H1 (cell line): Measurements from ENCODE around the gene CAPN11. TPM values are rescaled to one million over a fixed set of nuclear protein-coding genes. Genes with fewer than 3 reads are reported as not detected.

Source experiments
- CTCF ChIA-PET: fragments of 300-600 bp; sonication (Branson Sonifier 250); formaldehyde crosslinking; loops from one replicate; lab custom pipeline; 2021; ENCODE audit not compliant: partially characterized antibody; lab: Charles Lee
- POLR2A ChIA-PET: fragments of 300-600 bp; sonication (Branson Sonifier 250); formaldehyde crosslinking; loops from one replicate; lab custom pipeline; 2021; ENCODE audit warnings: inconsistent platforms; ENCODE audit not compliant: partially characterized antibody; lab: Charles Lee
- DNase-seq, 2 experiments: peaks; one replicate each; pipeline versions ENCODE4 v3.0.0 to v3.0.0-alpha.2; 2010 to 2022; ENCODE audit warnings: low spot score in 2 of 2, low read depth in 1 of 2, mixed read lengths in 1 of 2
- FAIRE-seq: peaks from 2 replicates; lab custom pipeline; 2011; peaks lifted over from hg19 to GRCh38; lab: Jason Lieb, UNC
- H2AFZ ChIP-seq: 2 replicates; pipeline ENCODE4 v1.8.1; 2012; ENCODE audit warnings: low read length, inconsistent platforms
- H2AK5ac ChIP-seq: 2 replicates; pipeline ENCODE4 v1.6.1; 2013; ENCODE audit warnings: low read depth, low read length
- H2BK120ac ChIP-seq: replicated peaks from 2 replicates; pipeline ENCODE3; 2013; ENCODE audit warnings: low read depth, low read length, inconsistent platforms
- H2BK12ac ChIP-seq: 2 replicates; pipeline ENCODE4 v1.6.1; 2013; ENCODE audit warnings: low read depth, low read length
- H2BK15ac ChIP-seq: 2 replicates; pipeline ENCODE4 v1.6.1; 2013; ENCODE audit warnings: low read length
- H2BK20ac ChIP-seq: 2 replicates; pipeline ENCODE4 v1.6.1; 2013; ENCODE audit warnings: low read length
- H2BK5ac ChIP-seq: 2 replicates; pipeline ENCODE4 v1.6.1; 2013; ENCODE audit warnings: low read depth, low read length
- H3K14ac ChIP-seq: 2 replicates; pipeline ENCODE4 v1.6.1; 2013; ENCODE audit warnings: inconsistent platforms; ENCODE audit not compliant: insufficient read length
- H3K18ac ChIP-seq: 2 replicates; pipeline ENCODE4 v1.6.1; 2013; ENCODE audit warnings: low read length; ENCODE audit errors: extremely low read depth
- H3K23ac ChIP-seq: 2 replicates; pipeline ENCODE4 v1.6.1; 2013; ENCODE audit warnings: inconsistent platforms; ENCODE audit not compliant: insufficient read length
- H3K23me2 ChIP-seq: 2 replicates; pipeline ENCODE4 v1.6.1; 2013; ENCODE audit warnings: low read depth, low read length
- H3K27ac ChIP-seq: 2 replicates; pipeline ENCODE4 v1.6.1; 2011; ENCODE audit warnings: low read depth, low read length, inconsistent platforms
- H3K27me3 ChIP-seq, 4 experiments: replicated peaks in 1 of 4; 1 replicate in 1 of 4; 2 replicates in 3 of 4; pipeline versions ENCODE4 v1.6.1 to v1.8.1; 2011 to 2013; ENCODE audit warnings: low read length in 3 of 4, mild to moderate bottlenecking in 3 of 4, inconsistent platforms in 2 of 4, mixed read lengths in 2 of 4, moderate library complexity in 1 of 4; ENCODE audit not compliant: control insufficient read depth in 3 of 4, insufficient read depth in 3 of 4; ENCODE audit errors: extremely low read depth in 1 of 4
- H3K36me3 ChIP-seq, 4 experiments: 2 replicates each; pipeline versions ENCODE4 v1.6.1 to v1.8.1; 2011 to 2013; ENCODE audit warnings: mild to moderate bottlenecking in 4 of 4, low read length in 3 of 4, moderate library complexity in 2 of 4, control low read depth in 1 of 4, inconsistent platforms in 1 of 4; ENCODE audit not compliant: insufficient read depth in 4 of 4, control insufficient read depth in 2 of 4
- H3K4ac ChIP-seq: replicated peaks from 2 replicates; pipeline ENCODE3; 2013; ENCODE audit warnings: low read length, low read depth, mixed read lengths, inconsistent platforms; ENCODE audit not compliant: insufficient read length
- H3K4me1 ChIP-seq, 4 experiments: replicated peaks in 1 of 4; 1 replicate in 1 of 4; 2 replicates in 3 of 4; pipeline versions ENCODE4 v1.6.1 to v1.8.1; 2011 to 2013; ENCODE audit warnings: low read length in 3 of 4, inconsistent platforms in 2 of 4, mixed read lengths in 1 of 4; ENCODE audit not compliant: insufficient read depth in 4 of 4, control insufficient read depth in 3 of 4
- H3K4me2 ChIP-seq, 2 experiments: 2 replicates each; pipeline versions ENCODE4 v1.6.1 to v1.8.1; 2011 to 2013; ENCODE audit warnings: low read depth in 2 of 2, low read length in 2 of 2, control low read depth in 1 of 2, inconsistent platforms in 1 of 2, mild to moderate bottlenecking in 1 of 2; ENCODE audit not compliant: insufficient read depth in 1 of 2
- H3K4me3 ChIP-seq, 4 experiments: fragments of 200-600, 300-600 bp in 1 of 4; sonication (generic), shearing (Covaris generic), sonication (Bioruptor Twin) in 1 of 4; 2 replicates each; pipeline versions ENCODE4 v1.5.1 to v1.8.1; 2011 to 2016; ENCODE audit warnings: low read length in 4 of 4, low read depth in 3 of 4, control low read depth in 2 of 4, inconsistent platforms in 2 of 4, mild to moderate bottlenecking in 2 of 4, mixed read lengths in 1 of 4, moderate library complexity in 1 of 4; ENCODE audit not compliant: insufficient read depth in 2 of 4; ENCODE audit errors: extremely low read depth in 1 of 4
- H3K56ac ChIP-seq: replicated peaks from 2 replicates; pipeline ENCODE3; 2013; ENCODE audit warnings: low read depth, mild to moderate bottlenecking, mixed read lengths, low read length, inconsistent platforms; ENCODE audit not compliant: insufficient read length
- H3K79me1 ChIP-seq: 2 replicates; pipeline ENCODE4 v1.6.1; 2013; ENCODE audit warnings: low read depth, low read length, control low read depth
- H3K79me2 ChIP-seq, 2 experiments: 2 replicates each; pipeline versions ENCODE4 v1.6.1 to v1.8.1; 2012 to 2013; ENCODE audit warnings: low read length in 2 of 2, mild to moderate bottlenecking in 2 of 2, inconsistent platforms in 1 of 2; ENCODE audit not compliant: insufficient read depth in 2 of 2, control insufficient read depth in 1 of 2
- H3K9ac ChIP-seq, 4 experiments: replicated peaks in 1 of 4; 1 replicate in 1 of 4; 2 replicates in 3 of 4; pipeline versions ENCODE4 v1.6.1 to v1.8.1; 2011 to 2013; ENCODE audit warnings: low read depth in 3 of 4, low read length in 3 of 4, control low read depth in 2 of 4, mild to moderate bottlenecking in 2 of 4, moderate library complexity in 2 of 4, inconsistent platforms in 1 of 4; ENCODE audit errors: extremely low read depth in 1 of 4
- H3K9me3 ChIP-seq, 2 experiments: 2 replicates each; pipeline versions ENCODE4 v1.6.1 to v1.8.1; 2012 to 2013; ENCODE audit warnings: mild to moderate bottlenecking in 2 of 2, moderate library complexity in 2 of 2, control low read depth in 1 of 2, inconsistent platforms in 1 of 2, low read depth in 1 of 2, low read length in 1 of 2, mixed read lengths in 1 of 2; ENCODE audit not compliant: insufficient read depth in 2 of 2
- H4K20me1 ChIP-seq, 2 experiments: replicated peaks in 1 of 2; 2 replicates each; pipeline versions ENCODE3 to v1.8.1; 2011 to 2013; ENCODE audit warnings: inconsistent platforms in 2 of 2, low read length in 2 of 2, mild to moderate bottlenecking in 1 of 2; ENCODE audit not compliant: insufficient read depth in 2 of 2, control insufficient read depth in 1 of 2
- H4K5ac ChIP-seq: 2 replicates; pipeline ENCODE4 v1.6.1; 2013; ENCODE audit warnings: low read length, low read depth, mixed read lengths, inconsistent platforms; ENCODE audit not compliant: insufficient read length
- H4K8ac ChIP-seq: 2 replicates; pipeline ENCODE4 v1.8.0; 2013; ENCODE audit warnings: mild to moderate bottlenecking, moderate library complexity, low read length, inconsistent platforms; ENCODE audit not compliant: insufficient read depth; ENCODE audit errors: extremely low read depth
- H4K91ac ChIP-seq: replicated peaks from 2 replicates; pipeline ENCODE3; 2013; ENCODE audit warnings: low read length, mixed read lengths, inconsistent platforms; ENCODE audit not compliant: insufficient read length
- CBX5 ChIP-seq: fragments of 300-800, 300-1000 bp; sonication (generic); IDR thresholded peaks from 2 replicates; pipeline ENCODE4 v1.7.1; 2016; ENCODE audit warnings: antibody characterized with exemption, low read length, low read depth
- GABPA ChIP-seq: IDR thresholded peaks from 2 replicates; pipeline ENCODE4 v1.6.1; 2011; ENCODE audit warnings: mild to moderate bottlenecking, low read length, moderate library complexity, borderline replicate concordance; ENCODE audit not compliant: insufficient read depth
- MAX ChIP-seq: IDR thresholded peaks from 2 replicates; pipeline ENCODE4 v1.6.1; 2012; ENCODE audit warnings: inconsistent platforms
- POLR2A ChIP-seq, 2 experiments: IDR thresholded peaks; 1 replicate in 1 of 2; 2 replicates in 1 of 2; pipeline ENCODE4 v1.6.1; 2011; ENCODE audit warnings: low read depth in 2 of 2, low read length in 2 of 2, mild to moderate bottlenecking in 2 of 2; ENCODE audit errors: control extremely low read depth in 1 of 2
- SIRT6 ChIP-seq: IDR thresholded peaks from one replicate; pipeline ENCODE4 v1.7.1; 2012; ENCODE audit warnings: low read length, inconsistent platforms
- SP2 ChIP-seq: IDR thresholded peaks from 2 replicates; pipeline ENCODE4 v1.6.1; 2012; ENCODE audit warnings: mild to moderate bottlenecking, low read length, inconsistent platforms
- SUZ12 ChIP-seq: fragments of 200-600 bp; sonication (generic); IDR thresholded peaks from 2 replicates; pipeline ENCODE4 v1.6.1; 2012; ENCODE audit warnings: mild to moderate bottlenecking, inconsistent platforms, low read length, moderate library complexity, mixed read lengths
- USF2 ChIP-seq: IDR thresholded peaks from 2 replicates; pipeline ENCODE4 v1.6.1; 2011; ENCODE audit warnings: low read length, improper control_type of control experiment
- WGBS, 2 experiments: shearing (Covaris generic) in 1 of 2; methylation state at CpG; one replicate each; pipeline versions ENCODE4 v1.1.6 to v1.1.7; 2013 to 2015; ENCODE audit warnings: low lambda C conversion rate in 2 of 2, mixed read lengths in 2 of 2, inconsistent platforms in 1 of 2, low coverage in 1 of 2, missing lambda C conversion rate in 1 of 2; ENCODE audit not compliant: insufficient replicate concordance in 2 of 2, insufficient coverage in 1 of 2, insufficient read length in 1 of 2; ENCODE audit errors: extremely low coverage in 1 of 2, missing lambda C conversion rate in 1 of 2; 5-methylcytosine and 5-hydroxymethylcytosine counted together
- polyA plus RNA-seq, 7 experiments: library from polyadenylated mRNA; depleted of rRNA in 3 of 7; stranded (reverse) in 5 of 7; unstranded in 2 of 7; fragments of >200 nt in 5 of 7; fragments of 200-250 nt in 2 of 7; gene quantifications; 1 replicate in 5 of 7; 2 replicates in 1 of 7; 4 replicates in 1 of 7; pipeline versions ENCODE4 v1.2.1 to v1.2.3, GENCODE V29; 2011 to 2013; ENCODE audit warnings: missing spikeins in 2 of 7, mixed read lengths in 2 of 7
- total RNA-seq: library from RNA; stranded (reverse); fragmentation: NEBNext Ultra II Directional; extraction: Animal tissue kit (Norgen Biotek cat#: 25700); gene quantifications from 2 replicates; pipeline ENCODE4 v1.2.1, GENCODE V29; 2021

Gene CAPN11
- total and polyA plus RNA-seq, 2 of the 8 experiments (the other 6 are each of a cell fraction or from before 2014, with no cell fraction given) = 0.95 to 0.97 TPM

GRCh38 chr6:44198684-44199083 lies 40.1 kb downstream of the CAPN11 start:
- H3K23ac ChIP-seq = no peak overlapping the region
- H3K79me2 ChIP-seq = no peaks in the 10 kb centered on the region
- H4K8ac ChIP-seq = no peak overlapping the region
- H3K36me3 ChIP-seq = no peaks in the 10 kb centered on the region
- H3K9ac ChIP-seq = no peak overlapping the region
- no peak overlapping the region for H3K4me3 ChIP-seq
- 84% methylated on average over 3 of the region's 3 CpGs; no CpG with 5 or more reads in 1 of the 2 experiments for whole genome bisulfite sequencing, 2 experiments
- H3K4me2 ChIP-seq = no peak overlapping the region
- no peak overlapping the region for H2BK12ac ChIP-seq
- no peak overlapping the region for H2BK120ac ChIP-seq
- no peaks in the 10 kb centered on the region for H4K20me1 ChIP-seq
- H3K18ac ChIP-seq = no peak overlapping the region
- DNase-seq (no peak), FAIRE-seq (no peak)
- no peaks in the 10 kb centered on the region for H3K27me3 ChIP-seq
- no peak overlapping the region for H3K4ac ChIP-seq
- CTCF ChIA-PET = interaction anchor here (0.9 to 3.5 kb wide), 5 partner anchors 8 to 47 kb away, joined by 3 to 19 read pairs (median 6); partner anchors contain the start of gene SLC29A1
- no peaks in the 10 kb centered on the region; the same call in 1 of the 2 replicates for H3K23me2 ChIP-seq
- no peak overlapping the region for H2BK20ac ChIP-seq
- H3K56ac ChIP-seq = no peak overlapping the region
- H3K79me1 ChIP-seq = no peaks in the 10 kb centered on the region
- H4K5ac ChIP-seq = no peak overlapping the region
- no peak overlapping the region for H2BK15ac ChIP-seq
- no peaks in the 10 kb centered on the region for H3K9me3 ChIP-seq
- POLR2A ChIA-PET = interaction anchor here (0.6 to 6.2 kb wide), 7 partner anchors 9 to 410 kb away, joined by 3 to 60 read pairs (median 4); partner anchors contain the start of gene HSP90AB1
- H2AK5ac ChIP-seq = no peak overlapping the region
- no peak overlapping the region for H3K27ac ChIP-seq
- no peak for TF ChIP-seq POLR2A (IDR thresholded peaks at IDR 0.05; ENCODE audit: control extremely low read depth in 1 of 2, low read depth in 2 of 2, low read length in 2 of 2)
- no peak for TF ChIP-seq USF2
- no peak for TF ChIP-seq SP2
- TF ChIP-seq SUZ12 = no peak
- no peak for TF ChIP-seq GABPA
- TF ChIP-seq SIRT6 = no peak
- TF ChIP-seq MAX = no peak
- TF ChIP-seq CBX5 = no peak
- peaks cover 16 to 28% (median 22%) of the 10 kb centered on the region in 4 experiments for H3K4me1 ChIP-seq
- H2BK5ac ChIP-seq = no peak overlapping the region
- H3K14ac ChIP-seq = no peak overlapping the region
- H2AFZ ChIP-seq = no peak overlapping the region
- H4K91ac ChIP-seq = no peak overlapping the region
